HG02623 (cell line): ENCODE results near the gene GPC6.
A peak's percentile ranks its signal among the peaks of the same experiment; 100 is the strongest.

Experiments used
- ATAC-seq: cut with Tn5 transposase; IDR thresholded peaks from one replicate; pipeline ENCODE4 v1.9.1; 2021; ENCODE audit warnings: moderate library complexity; ENCODE audit not compliant: unreplicated experiment

Gene GPC6

DNA sequence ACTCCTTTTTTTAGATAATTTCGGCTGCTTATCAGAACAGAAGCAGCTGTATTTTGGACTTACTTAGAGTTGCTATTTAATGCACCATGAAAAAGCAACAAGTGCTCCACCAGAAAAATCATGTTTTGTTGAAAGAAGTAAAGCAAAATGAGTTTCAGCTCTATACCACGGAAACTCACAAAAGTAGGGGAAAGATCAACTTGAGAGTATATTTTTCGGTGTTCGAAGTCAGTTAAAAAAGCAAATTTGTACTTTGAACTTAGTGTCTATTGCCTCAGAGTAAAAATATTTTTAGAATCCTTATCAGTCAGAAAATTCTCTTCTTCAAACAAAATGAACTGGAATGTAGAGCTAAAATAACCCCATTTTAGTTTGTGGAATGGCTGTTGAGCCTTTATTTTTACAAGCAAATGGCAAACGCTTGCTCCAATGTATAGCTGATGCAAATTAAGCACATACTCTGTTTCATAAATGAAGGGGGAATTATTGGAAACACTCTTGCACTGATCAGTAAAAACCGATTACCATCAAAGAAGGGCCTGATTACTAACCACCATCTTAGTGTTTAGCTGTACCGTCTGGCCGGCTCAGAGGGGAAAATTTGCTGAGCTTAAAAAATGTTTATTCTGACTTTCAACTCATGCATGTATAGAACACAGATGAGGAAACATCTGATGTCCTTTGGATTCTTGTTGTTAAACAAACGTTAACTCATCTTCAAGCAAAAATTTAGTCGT lies 540.7 kb downstream of the GPC6 start:
- no peak for ATAC-seq

GRCh38 chr13:93767917-93768409 lies 541.4 kb downstream of the GPC6 start:
- ATAC-seq = no peak

GRCh38 chr13:93769101-93769500 lies 542.5 kb downstream of the GPC6 start:
- ATAC-seq = no peak

GRCh38 chr13:93769607-93770006 lies 543.0 kb downstream of the GPC6 start:
- ATAC-seq = no peak

DNA sequence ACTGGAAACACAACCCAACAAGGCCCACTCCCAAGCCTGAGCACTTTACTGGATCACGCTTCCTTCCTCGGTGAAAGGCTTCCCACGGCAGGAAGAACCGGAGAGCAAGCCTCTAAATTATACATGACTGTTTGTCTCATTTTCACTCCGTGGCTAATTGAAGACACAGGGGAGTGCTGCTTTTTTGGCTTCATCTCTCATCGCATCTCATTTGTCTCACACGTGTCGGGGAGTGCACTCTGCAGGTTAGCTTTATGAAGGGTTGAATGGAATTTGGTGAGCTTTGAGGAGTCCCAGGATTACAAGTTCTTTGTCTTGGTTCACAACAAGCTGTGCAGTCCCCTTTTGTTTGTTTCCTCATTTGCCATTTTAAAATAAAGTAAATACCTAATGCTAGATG lies 544.6 kb downstream of the GPC6 start:
- ATAC-seq = no peak

- no peak for ATAC-seq
Measured at GRCh38 chr13:93771782-93772181, 545.2 kb downstream of the GPC6 start.

DNA sequence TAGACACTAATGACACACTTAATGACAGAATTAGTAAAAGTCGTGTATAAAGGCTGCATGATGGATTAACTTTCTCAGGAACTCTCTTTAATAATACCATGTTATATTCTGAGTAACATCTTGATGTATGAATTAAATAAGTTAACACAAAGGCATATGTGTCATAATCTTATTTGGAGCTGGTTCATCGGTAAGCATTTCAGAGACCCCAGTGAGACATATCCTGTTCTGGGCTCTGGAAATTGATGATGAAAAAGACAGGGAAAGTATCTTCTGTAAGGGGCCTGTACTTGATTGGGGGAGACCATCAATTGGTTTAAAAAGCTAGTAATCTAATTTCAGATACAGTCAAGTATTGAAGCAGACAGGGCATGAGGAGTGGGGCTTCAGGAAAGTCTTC lies 547.9 kb downstream of the GPC6 start:
- ATAC-seq = no peak

DNA sequence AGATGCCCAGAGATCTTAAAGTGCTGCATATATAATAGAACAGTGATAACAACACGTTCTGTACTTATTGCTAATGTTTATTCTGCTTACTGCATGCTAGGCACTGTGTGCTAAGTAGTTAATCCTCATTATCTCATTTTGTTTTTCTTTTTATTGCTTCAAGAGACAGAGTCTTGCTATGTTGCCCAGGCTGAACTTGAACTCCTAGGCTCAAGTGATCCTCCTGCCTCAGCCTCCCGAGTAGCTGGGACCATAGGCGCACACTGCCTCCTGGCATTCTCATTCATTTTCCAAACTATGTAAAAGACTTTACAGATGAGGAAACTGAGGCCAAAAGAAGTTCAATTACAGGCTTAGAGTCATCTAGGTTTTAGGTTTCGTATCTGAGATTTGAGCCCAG lies 548.4 kb downstream of the GPC6 start:
- ATAC-seq = no peak

DNA sequence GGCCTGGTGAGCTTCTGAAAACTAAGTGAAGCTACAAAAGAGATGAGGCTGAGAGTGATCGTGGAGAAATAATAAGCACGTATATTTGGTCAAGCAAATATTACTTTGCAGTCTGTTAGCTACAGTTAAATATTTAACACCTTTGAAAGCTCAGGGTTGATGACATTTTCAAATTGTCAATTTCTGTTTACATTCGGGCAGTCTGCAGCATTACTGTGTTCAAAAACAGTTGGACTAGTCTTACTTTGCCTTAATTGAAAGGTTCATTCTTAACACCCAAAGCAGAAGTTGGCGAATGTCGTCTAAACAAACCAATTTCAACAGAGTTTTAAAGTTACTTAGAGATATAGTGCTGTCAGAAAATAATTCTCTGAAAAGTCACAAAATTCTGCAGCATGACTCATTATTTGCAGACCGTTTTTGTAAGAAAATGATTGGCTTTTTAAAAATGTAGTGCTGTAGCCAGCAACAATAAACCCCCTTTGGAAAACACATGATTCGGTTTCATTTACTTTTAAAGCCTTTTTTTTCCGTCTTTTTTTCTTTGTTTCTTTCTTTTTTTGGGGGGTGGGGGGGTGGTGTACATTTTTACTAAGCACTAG lies 549.0 kb downstream of the GPC6 start:
- no peak for ATAC-seq

- ATAC-seq = no peak
Measured at GRCh38 chr13:93776936-93777335, 550.3 kb downstream of the GPC6 start.

DNA sequence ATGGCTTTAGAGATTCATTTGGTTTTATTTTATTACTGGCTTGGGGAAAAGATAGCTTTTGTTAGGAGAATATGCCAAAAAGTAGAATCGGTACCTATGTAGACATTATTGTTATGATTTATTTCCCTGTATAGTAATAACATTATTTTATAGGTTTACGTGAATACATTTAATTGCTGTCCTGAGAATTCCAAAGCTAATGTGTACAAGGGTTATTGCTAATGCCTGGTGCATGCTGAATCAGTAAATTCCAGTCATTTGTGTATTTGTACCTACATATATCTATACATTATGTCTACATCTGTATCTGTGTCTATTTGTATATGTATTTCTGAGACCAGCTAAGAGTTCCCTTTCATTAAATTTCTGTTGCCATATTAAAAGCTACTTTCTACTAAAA lies 550.9 kb downstream of the GPC6 start:
- no peak for ATAC-seq

DNA sequence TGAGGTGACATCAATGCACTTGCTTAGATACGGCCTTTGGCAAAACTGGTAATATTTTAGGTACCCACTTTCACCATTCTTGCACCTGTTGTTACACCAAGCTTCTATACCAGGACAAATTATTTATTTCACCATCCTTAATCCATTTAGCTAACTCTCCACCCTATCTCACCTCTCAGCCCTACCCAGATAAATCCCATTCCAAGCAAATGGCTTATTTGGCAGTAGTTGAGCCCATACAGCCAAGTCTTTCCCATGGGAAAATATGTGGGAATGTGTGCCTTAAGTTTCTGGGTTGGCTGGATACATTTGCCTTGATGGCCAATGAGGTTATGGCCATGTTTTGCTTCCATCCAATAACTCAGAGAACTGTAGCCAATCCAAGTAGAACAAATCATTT lies 551.9 kb downstream of the GPC6 start:
- ATAC-seq = no peak

DNA sequence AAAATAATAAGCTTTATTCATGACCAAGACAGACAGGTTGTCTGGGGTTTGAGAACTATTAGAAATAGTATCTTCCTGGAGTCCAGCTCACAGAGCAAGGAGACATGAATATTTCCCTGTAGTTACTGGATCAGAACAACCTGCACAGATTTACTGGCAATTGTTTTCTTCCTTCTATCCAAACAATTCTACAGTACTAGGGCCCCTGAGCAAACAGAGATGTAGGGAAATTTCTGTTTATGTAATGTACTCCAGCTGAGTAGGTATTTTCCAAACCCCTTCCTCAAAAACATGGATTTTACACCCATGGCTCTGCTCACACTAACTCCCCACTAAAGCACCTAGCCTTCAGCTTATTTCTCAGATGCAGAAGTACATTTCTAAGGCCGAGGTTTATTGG lies 557.6 kb downstream of the GPC6 start:
- no peak for ATAC-seq

- no peak for ATAC-seq
Measured at GRCh38 chr13:93786846-93787489, 560.4 kb downstream of the GPC6 start.

DNA sequence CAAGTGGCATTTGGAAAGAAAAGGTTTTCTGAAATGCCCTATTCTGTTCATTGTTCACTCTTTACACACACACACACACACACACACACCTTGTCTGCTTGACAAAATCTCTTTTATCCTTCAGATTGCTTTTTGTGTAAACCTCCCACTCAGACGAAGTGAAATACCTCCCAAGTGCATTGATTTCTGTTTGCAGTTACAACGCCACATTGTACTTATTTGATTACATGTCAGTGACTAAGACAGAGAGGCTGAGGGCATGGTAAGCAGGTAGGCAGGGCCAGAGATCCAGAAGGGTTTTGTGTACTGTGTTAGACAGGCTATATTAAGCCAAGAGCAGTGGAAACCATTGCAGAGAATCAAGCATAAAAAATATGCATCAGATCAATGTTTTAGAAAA lies 561.8 kb downstream of the GPC6 start:
- no peak for ATAC-seq

GRCh38 chr13:93789058-93789457 lies 562.5 kb downstream of the GPC6 start:
- no peak for ATAC-seq

DNA sequence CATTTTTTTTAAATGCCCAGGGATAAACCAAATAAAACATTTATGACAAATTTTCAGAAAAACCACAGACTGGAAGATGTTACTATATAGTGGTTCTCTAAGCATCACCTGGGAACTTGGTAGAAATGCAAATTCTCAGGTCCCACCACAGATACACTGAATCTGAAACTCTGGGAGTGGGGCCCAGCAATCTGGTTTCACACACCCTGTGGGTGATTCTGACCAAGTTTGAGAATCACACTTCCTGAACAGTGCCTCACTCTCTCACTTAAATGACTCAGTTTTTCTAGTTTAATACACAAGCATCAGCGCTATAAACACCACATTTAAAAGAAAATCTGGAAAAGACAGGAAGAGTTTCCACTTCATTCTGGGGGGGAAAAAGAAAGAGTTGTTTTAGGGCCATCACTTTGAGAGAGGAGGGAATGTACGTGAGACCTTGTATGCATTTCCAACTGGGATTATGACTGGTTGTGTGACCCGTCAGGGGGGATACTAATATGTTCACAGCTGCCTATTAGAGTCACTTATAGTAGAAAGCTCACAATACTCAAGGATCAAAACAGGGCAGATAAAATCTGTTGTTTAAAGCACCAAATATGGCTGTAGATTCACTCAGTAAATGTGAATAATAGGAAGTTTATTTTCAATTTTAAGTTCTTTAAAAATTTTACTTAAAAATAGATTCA lies 567.7 kb downstream of the GPC6 start:
- peak; percentile 92 for ATAC-seq

GRCh38 chr13:93797463-93797862 lies 570.9 kb downstream of the GPC6 start:
- peak; percentile 55 for ATAC-seq

GRCh38 chr13:93800342-93800741 lies 573.7 kb downstream of the GPC6 start:
- no peak for ATAC-seq

DNA sequence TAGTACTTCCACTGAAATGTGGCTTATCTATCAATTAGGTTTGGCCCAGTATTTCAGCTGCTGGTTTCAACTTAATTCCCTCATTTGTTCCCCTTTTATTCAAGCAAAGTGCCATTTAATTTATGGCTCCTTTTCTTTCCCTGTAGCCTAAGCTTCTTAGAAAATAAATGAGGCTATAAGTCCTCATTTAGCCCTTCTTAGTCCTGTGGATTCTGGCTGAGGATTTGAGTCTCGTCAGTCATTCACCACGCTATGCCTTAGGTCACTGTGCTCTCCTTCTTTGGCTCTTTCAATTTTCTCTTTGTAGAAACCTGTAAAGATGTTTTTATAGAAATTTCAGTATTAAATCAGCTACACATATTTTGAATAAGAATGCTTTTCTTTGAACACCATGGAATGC lies 579.1 kb downstream of the GPC6 start:
- ATAC-seq = no peak

DNA sequence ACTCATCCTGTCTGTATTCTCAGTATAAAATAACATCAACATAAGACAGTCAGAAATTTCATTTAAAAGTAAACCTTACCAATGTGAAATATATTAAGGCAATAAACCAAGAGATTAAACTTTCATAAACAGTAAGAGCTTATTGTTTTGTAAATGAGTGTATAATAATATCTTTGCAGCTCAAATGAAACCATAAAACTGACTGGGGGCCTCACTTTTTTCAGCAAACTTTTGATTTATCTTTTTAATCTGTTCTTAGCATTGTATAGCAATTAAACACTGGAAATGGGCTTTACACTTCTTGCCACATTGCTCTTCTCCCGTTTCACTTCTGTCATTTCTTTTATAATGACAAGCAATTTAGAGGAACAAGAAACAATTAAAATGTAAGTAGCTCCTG lies 580.3 kb downstream of the GPC6 start:
- no peak for ATAC-seq

DNA sequence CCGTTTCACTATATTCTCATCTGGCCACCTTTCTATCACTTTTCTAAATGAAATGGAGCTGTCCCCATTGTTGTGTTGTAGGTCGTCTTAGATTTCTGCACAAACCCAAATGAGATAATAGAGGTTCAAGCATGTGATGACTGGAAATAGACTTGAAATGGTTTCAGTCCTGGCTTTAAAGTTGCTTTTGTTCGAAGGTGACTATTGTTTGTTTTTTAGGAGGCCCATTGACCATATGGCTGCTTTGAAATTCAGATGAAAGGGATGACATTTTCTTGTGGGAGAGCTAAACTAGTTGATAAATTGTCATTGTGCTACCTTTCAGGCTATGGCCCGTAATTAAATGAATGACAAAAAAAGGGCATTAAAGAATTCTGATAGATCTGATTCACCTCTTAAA lies 583.7 kb downstream of the GPC6 start:
- ATAC-seq = no peak
